Vagina (tissue), 2 donors: ENCODE results near the gene TEAD1.

Experiments used
- POLR2AphosphoS5 ChIP-seq, 2 donors: sonication (generic); formaldehyde crosslinking; IDR thresholded peaks; one replicate each; pipeline ENCODE4 v1.9.0; 2017; ENCODE audit warnings: antibody characterized with exemption in 2 of 2, mild to moderate bottlenecking in 2 of 2, low read depth in 1 of 2; ENCODE audit not compliant: insufficient read depth in 1 of 2
- TF ChIP-seq, protein P1 (sequence below), 3 experiments: fragments of 450-650 bp in 2 of 3; fragments of 200-600 bp in 1 of 3; sonication (generic) in 1 of 3; IDR thresholded peaks; one replicate each; pipeline ENCODE4 v1.5.1; 2017 to 2019; ENCODE audit warnings: antibody characterized with exemption in 3 of 3, mild to moderate bottlenecking in 2 of 3, moderate library complexity in 2 of 3

DNA sequence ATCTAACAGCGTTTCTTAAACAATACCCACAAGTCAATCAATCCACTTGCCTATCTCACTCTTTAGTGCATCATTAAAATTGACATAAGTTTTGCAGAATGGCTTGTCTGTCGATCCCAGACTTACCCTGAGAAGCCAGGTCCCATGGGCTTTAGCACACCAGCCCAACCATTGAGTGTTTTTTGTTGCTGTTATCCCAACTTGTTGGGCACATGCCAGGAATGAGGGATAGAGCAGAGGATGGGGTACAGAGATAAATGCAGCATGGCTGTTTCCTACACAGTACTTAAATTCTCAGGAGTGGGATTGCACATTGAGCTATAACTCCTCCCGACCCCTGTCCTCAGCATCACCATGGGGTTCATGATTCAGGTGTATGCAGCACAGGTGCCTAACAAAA, 270.7 kb downstream of the TEAD1 start:
- TF ChIP-seq POLR2AphosphoS5 (IDR thresholded peaks at IDR 0.05; ENCODE audit: insufficient read depth in 1 of 2, low read depth in 1 of 2) = no peak
- TF ChIP-seq, protein P1, sequence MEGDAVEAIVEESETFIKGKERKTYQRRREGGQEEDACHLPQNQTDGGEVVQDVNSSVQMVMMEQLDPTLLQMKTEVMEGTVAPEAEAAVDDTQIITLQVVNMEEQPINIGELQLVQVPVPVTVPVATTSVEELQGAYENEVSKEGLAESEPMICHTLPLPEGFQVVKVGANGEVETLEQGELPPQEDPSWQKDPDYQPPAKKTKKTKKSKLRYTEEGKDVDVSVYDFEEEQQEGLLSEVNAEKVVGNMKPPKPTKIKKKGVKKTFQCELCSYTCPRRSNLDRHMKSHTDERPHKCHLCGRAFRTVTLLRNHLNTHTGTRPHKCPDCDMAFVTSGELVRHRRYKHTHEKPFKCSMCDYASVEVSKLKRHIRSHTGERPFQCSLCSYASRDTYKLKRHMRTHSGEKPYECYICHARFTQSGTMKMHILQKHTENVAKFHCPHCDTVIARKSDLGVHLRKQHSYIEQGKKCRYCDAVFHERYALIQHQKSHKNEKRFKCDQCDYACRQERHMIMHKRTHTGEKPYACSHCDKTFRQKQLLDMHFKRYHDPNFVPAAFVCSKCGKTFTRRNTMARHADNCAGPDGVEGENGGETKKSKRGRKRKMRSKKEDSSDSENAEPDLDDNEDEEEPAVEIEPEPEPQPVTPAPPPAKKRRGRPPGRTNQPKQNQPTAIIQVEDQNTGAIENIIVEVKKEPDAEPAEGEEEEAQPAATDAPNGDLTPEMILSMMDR (IDR thresholded peaks at IDR 0.05) = no peak
